Thyroid gland (tissue), 4 donors: ENCODE results near the gene POLR3G.

ENCODE experiments used
- CTCF ChIP-seq, 6 experiments: fragments of 200-600 bp in 3 of 6; fragments of 450-650 bp in 3 of 6; sonication (generic) in 3 of 6; IDR thresholded peaks; one replicate each; pipeline ENCODE4 v1.5.1; 2016 to 2019; ENCODE audit warnings: antibody characterized with exemption in 6 of 6, mild to moderate bottlenecking in 2 of 6, inconsistent platforms in 1 of 6, moderate library complexity in 1 of 6
- POLR2A ChIP-seq, 2 donors: fragments of 450-650 bp; IDR thresholded peaks; one replicate each; pipeline ENCODE4 v1.6.1; 2017; ENCODE audit warnings: antibody characterized with exemption in 2 of 2, mild to moderate bottlenecking in 2 of 2, moderate library complexity in 1 of 2

- TF ChIP-seq CTCF (IDR thresholded peaks at IDR 0.05) (no peak), POLR2A (IDR thresholded peaks at IDR 0.05) (no peak)
Observed at GRCh38 chr5:90561766-90562165, 87.1 kb downstream of the POLR3G start.
